Suprapubic skin (tissue), 4 donors: Measurements from ENCODE around the gene HMGB4. TPM values are rescaled to one million over a fixed set of nuclear protein-coding genes. Genes with fewer than 3 reads are reported as not detected.

Experiments used
- DNase-seq, 2 donors: peaks; one replicate each; pipeline ENCODE4 v3.0.0-alpha.2; 2019; ENCODE audit warnings: low spot score in 2 of 2
- H3K27ac ChIP-seq: fragments of 200-600 bp; sonication (generic); one replicate; pipeline ENCODE4 v1.5.1; 2019
- H3K27me3 ChIP-seq: fragments of 200-600 bp; sonication (generic); one replicate; pipeline ENCODE4 v1.5.1; 2019
- H3K36me3 ChIP-seq: fragments of 200-600 bp; sonication (generic); one replicate; pipeline ENCODE4 v1.5.1; 2019
- H3K4me1 ChIP-seq: fragments of 200-600 bp; sonication (generic); one replicate; pipeline ENCODE4 v1.5.1; 2019
- H3K4me3 ChIP-seq: fragments of 200-600 bp; sonication (generic); one replicate; pipeline ENCODE4 v1.5.1; 2019; ENCODE audit warnings: mild to moderate bottlenecking
- H3K9me3 ChIP-seq: fragments of 200-600 bp; sonication (generic); one replicate; pipeline ENCODE4 v1.5.1; 2019
- CTCF ChIP-seq, 2 donors: fragments of 200-600 bp in 1 of 2; fragments of 450-650 bp in 1 of 2; sonication (generic) in 1 of 2; IDR thresholded peaks; one replicate each; pipeline ENCODE4 v1.5.1; 2016 to 2019; ENCODE audit warnings: antibody characterized with exemption in 2 of 2, mild to moderate bottlenecking in 1 of 2, moderate library complexity in 1 of 2
- EP300 ChIP-seq: sonication (generic); formaldehyde crosslinking; IDR thresholded peaks from one replicate; pipeline ENCODE4 v1.6.1; 2017; ENCODE audit warnings: antibody characterized with exemption
- POLR2A ChIP-seq, 2 donors: fragments of 450-650 bp; IDR thresholded peaks; one replicate each; pipeline ENCODE4 v1.6.1; 2017; ENCODE audit warnings: antibody characterized with exemption in 2 of 2, mild to moderate bottlenecking in 2 of 2, moderate library complexity in 2 of 2
- POLR2AphosphoS5 ChIP-seq, 3 donors: sonication (generic); formaldehyde crosslinking; IDR thresholded peaks; one replicate each; pipeline ENCODE4 v1.6.1; 2017; ENCODE audit warnings: antibody characterized with exemption in 3 of 3
- WGBS: methylation state at CpG from one replicate; pipeline ENCODE4 v1.1.5; 2018; 5-methylcytosine and 5-hydroxymethylcytosine counted together
- total RNA-seq, 4 donors: library from RNA; depleted of rRNA; stranded (reverse); fragments of >200 nt; gene quantifications; one replicate each; pipeline ENCODE4 v1.1.0, GENCODE V29; 2016

Gene HMGB4
- total RNA-seq, 4 donors from 2014 or later, result not detected

GRCh38 chr1:33824321-33824720 lies 39.6 kb upstream of the HMGB4 start:
- no peak for TF ChIP-seq POLR2AphosphoS5 (IDR thresholded peaks at IDR 0.05)
- TF ChIP-seq POLR2A (IDR thresholded peaks at IDR 0.05), result no peak
- no peak for TF ChIP-seq CTCF (IDR thresholded peaks at IDR 0.05)
- H3K4me3 ChIP-seq, result no peak overlapping the region
- H3K27ac ChIP-seq, result no peak overlapping the region
- no peaks in the 10 kb centered on the region for H3K4me1 ChIP-seq
- DNase-seq, result no peak
- H3K27me3 ChIP-seq, result peaks cover 4% of the 10 kb centered on the region
- WGBS, result 91% methylated on average over 6 of the region's 6 CpGs
- no peaks in the 10 kb centered on the region for H3K36me3 ChIP-seq
- H3K9me3 ChIP-seq, result no peaks in the 10 kb centered on the region

GRCh38 chr1:33824971-33825370 lies 38.9 kb upstream of the HMGB4 start:
- Histone ChIP-seq H3K9me3 (no peaks in the 10 kb centered on the region), H3K4me3 (no peak overlapping the region), H3K27ac (no peak overlapping the region), H3K36me3 (no peaks in the 10 kb centered on the region), H3K4me1 (no peaks in the 10 kb centered on the region), H3K27me3 (peaks cover 2% of the 10 kb centered on the region)
- TF ChIP-seq POLR2AphosphoS5 (IDR thresholded peaks at IDR 0.05) (no peak), POLR2A (IDR thresholded peaks at IDR 0.05) (no peak), EP300 (no peak), CTCF (IDR thresholded peaks at IDR 0.05) (no peak)
- DNase-seq, result no peak
- WGBS, result 89% methylated on average over 1 of the region's 1 CpG

GRCh38 chr1:33825506-33825905 lies 38.4 kb upstream of the HMGB4 start:
- H3K9me3 ChIP-seq, result no peaks in the 10 kb centered on the region
- no peak overlapping the region for H3K27ac ChIP-seq
- TF ChIP-seq EP300 (no peak), POLR2AphosphoS5 (IDR thresholded peaks at IDR 0.05) (no peak), POLR2A (IDR thresholded peaks at IDR 0.05) (no peak), CTCF (IDR thresholded peaks at IDR 0.05) (no peak)
- peaks cover 2% of the 10 kb centered on the region for H3K27me3 ChIP-seq
- DNase-seq, result no peak
- 79% methylated on average over 10 of the region's 10 CpGs for WGBS
- no peaks in the 10 kb centered on the region for H3K4me1 ChIP-seq
- H3K36me3 ChIP-seq, result no peaks in the 10 kb centered on the region
- H3K4me3 ChIP-seq, result no peak overlapping the region

GRCh38 chr1:33826311-33826710 lies 37.6 kb upstream of the HMGB4 start:
- Histone ChIP-seq H3K27ac (no peak overlapping the region), H3K4me3 (no peak overlapping the region), H3K27me3 (peaks cover 2% of the 10 kb centered on the region), H3K9me3 (no peaks in the 10 kb centered on the region), H3K4me1 (no peaks in the 10 kb centered on the region), H3K36me3 (no peaks in the 10 kb centered on the region)
- no peak for DNase-seq
- no peak for TF ChIP-seq POLR2AphosphoS5 (IDR thresholded peaks at IDR 0.05)
- TF ChIP-seq CTCF (IDR thresholded peaks at IDR 0.05), result no peak

GRCh38 chr1:33826711-33827110 lies 37.2 kb upstream of the HMGB4 start:
- no peak for DNase-seq
- H3K9me3 ChIP-seq, result no peaks in the 10 kb centered on the region
- no peak overlapping the region for H3K27ac ChIP-seq
- no peaks in the 10 kb centered on the region for H3K4me1 ChIP-seq
- H3K27me3 ChIP-seq, result peaks cover under 1% of the 10 kb centered on the region
- 86% methylated on average over 5 of the region's 5 CpGs for WGBS
- TF ChIP-seq EP300, result no peak
- no peak for TF ChIP-seq POLR2AphosphoS5 (IDR thresholded peaks at IDR 0.05)
- no peak for TF ChIP-seq POLR2A (IDR thresholded peaks at IDR 0.05)
- no peak for TF ChIP-seq CTCF (IDR thresholded peaks at IDR 0.05)
- H3K4me3 ChIP-seq, result no peak overlapping the region
- no peaks in the 10 kb centered on the region for H3K36me3 ChIP-seq
